Body of pancreas (tissue), 4 donors: ENCODE measurements around the gene H1-8.

ENCODE experiments used
- CTCF ChIP-seq, 7 experiments: fragments of 450-650 bp in 4 of 7; fragments of 200-600 bp in 3 of 7; sonication (generic) in 3 of 7; IDR thresholded peaks; one replicate each; pipeline ENCODE4 v1.5.1; 2016 to 2019; ENCODE audit warnings: antibody characterized with exemption in 7 of 7
- POLR2A ChIP-seq, 3 donors: fragments of 450-650 bp; IDR thresholded peaks; one replicate each; pipeline ENCODE4 v1.6.1; 2016; ENCODE audit warnings: antibody characterized with exemption in 3 of 3, mild to moderate bottlenecking in 2 of 3

GRCh38 chr3:129536804-129537203, 6.2 kb upstream of the H1-8 start:
- TF ChIP-seq CTCF (IDR thresholded peaks at IDR 0.05): no peak
- no peak for TF ChIP-seq POLR2A (IDR thresholded peaks at IDR 0.05)
